Measurements from ENCODE around the gene STON1. TPM values are rescaled to one million over a fixed set of nuclear protein-coding genes. Genes with fewer than 3 reads are reported as not detected.
A peak's percentile ranks its signal among the peaks of the same experiment; 100 is the strongest.
"Not testable (repeated sequence)": the region's sequence is repeated elsewhere in the genome, so short reads cannot be mapped to it uniquely, and the experiment has no call there.

Gene STON1
- total RNA-seq, 4 donors from 2014 or later: 21.4 to 39.2 (median 27.1) TPM

- Histone ChIP-seq H3K36me3 (no peaks in the 10 kb centered on the region), H3K4me1 (peaks cover 0 to 13% (median 1%) of the 10 kb centered on the region in 4 donors), H3K27ac (peak overlapping the region in 1 of 4 donors; percentile 30), H3K4me3 (no peak overlapping the region), H3K27me3 (no peaks in the 10 kb centered on the region), H3K9me3 (no peaks in the 10 kb centered on the region)
- 76 to 93% methylated on average over 3 to 4 of the region's 4 CpGs for WGBS, 2 donors (ENCODE audit: low coverage in 1 of 2)
- in situ Hi-C loops (cut with MboI; ENCODE audit: low pct_ligation_motif_present in 1 of 4, low pct_unique_long_range_greater_than_20kb in 1 of 4, low sequenced_read_pairs in 3 of 4) (no loop called here), intact Hi-C loops (cut with DNase I; ENCODE audit: low total_unique reads) (no loop called here)
- TF ChIP-seq POLR2AphosphoS5 (IDR thresholded peaks at IDR 0.05) (no peak), CTCF (IDR thresholded peaks at IDR 0.05) (no peak), EP300 (IDR thresholded peaks at IDR 0.05; ENCODE audit: low read depth) (no peak), POLR2A (IDR thresholded peaks at IDR 0.05) (no peak)
- no peak for DNase-seq
These were observed 21.6 kb downstream of the STON1 start for GRCh38 chr2:48551548-48551947.

GRCh38 chr2:48555071-48555470, 25.1 kb downstream of the STON1 start:
- H3K27ac ChIP-seq; H3K36me3 ChIP-seq; DNase-seq; H3K4me3 ChIP-seq; in situ Hi-C loops (cut with MboI; ENCODE audit: low pct_ligation_motif_present in 1 of 4, low pct_unique_long_range_greater_than_20kb in 1 of 4, low sequenced_read_pairs in 3 of 4); H3K9me3 ChIP-seq; intact Hi-C loops (cut with DNase I; ENCODE audit: low total_unique reads); H3K4me1 ChIP-seq; H3K27me3 ChIP-seq: not testable (repeated sequence)
- WGBS, 2 donors (ENCODE audit: low coverage in 1 of 2): 100% methylated on average over 7 of the region's 21 CpGs; no CpG with 5 or more reads in 1 of the 2 donors

DNA sequence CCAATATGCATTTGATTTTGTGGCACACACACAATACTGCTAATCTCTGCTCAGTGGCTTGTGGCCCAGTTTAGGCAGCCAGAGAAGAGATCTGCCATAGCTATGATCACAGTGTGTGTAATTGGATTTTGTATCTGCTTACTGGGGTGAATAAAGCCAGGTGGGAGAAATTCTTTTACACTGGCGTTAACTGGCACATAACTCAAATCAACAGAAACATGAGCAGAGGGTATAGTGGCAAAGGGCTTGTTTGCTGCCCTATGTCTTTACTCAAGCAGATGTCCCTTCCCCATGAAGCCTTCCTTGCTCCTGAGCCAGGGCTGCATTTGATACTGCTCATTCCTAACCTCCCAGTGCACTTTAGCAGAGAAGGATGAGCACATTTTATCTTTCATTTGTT, 28.5 kb downstream of the STON1 start:
- H3K27me3 ChIP-seq: no peaks in the 10 kb centered on the region
- DNase-seq: no peak
- H3K4me3 ChIP-seq: no peak overlapping the region
- in situ Hi-C loops (cut with MboI; ENCODE audit: low pct_ligation_motif_present in 1 of 4, low pct_unique_long_range_greater_than_20kb in 1 of 4, low sequenced_read_pairs in 3 of 4) (no loop called here), intact Hi-C loops (cut with DNase I; ENCODE audit: low total_unique reads) (no loop called here)
- no peak overlapping the region for H3K27ac ChIP-seq
- peaks cover 0 to 4% (median 0%) of the 10 kb centered on the region in 4 donors for H3K4me1 ChIP-seq
- H3K9me3 ChIP-seq: no peaks in the 10 kb centered on the region
- H3K36me3 ChIP-seq: no peaks in the 10 kb centered on the region
- TF ChIP-seq POLR2AphosphoS5 (IDR thresholded peaks at IDR 0.05) (no peak), POLR2A (IDR thresholded peaks at IDR 0.05) (no peak), CTCF (IDR thresholded peaks at IDR 0.05) (no peak), EP300 (IDR thresholded peaks at IDR 0.05; ENCODE audit: low read depth) (no peak)
- WGBS, 2 donors (ENCODE audit: low coverage in 1 of 2): 88% methylated on average over 1 of the region's 1 CpG; no CpG with 5 or more reads in 1 of the 2 donors

GRCh38 chr2:48560546-48561209, 30.7 kb downstream of the STON1 start:
- Histone ChIP-seq H3K9me3 (no peaks in the 10 kb centered on the region), H3K27me3 (no peaks in the 10 kb centered on the region), H3K4me3 (no peak overlapping the region), H3K36me3 (no peaks in the 10 kb centered on the region), H3K27ac (no peak overlapping the region), H3K4me1 (peaks cover 0 to 4% (median 0%) of the 10 kb centered on the region in 4 donors)
- no peak for DNase-seq
- WGBS, 2 donors (ENCODE audit: low coverage in 1 of 2): 72 to 88% methylated on average over 1 to 5 of the region's 5 CpGs
- in situ Hi-C loops (cut with MboI; ENCODE audit: low pct_ligation_motif_present in 1 of 4, low pct_unique_long_range_greater_than_20kb in 1 of 4, low sequenced_read_pairs in 3 of 4) (no loop called here), intact Hi-C loops (cut with DNase I; ENCODE audit: low total_unique reads) (no loop called here)
- TF ChIP-seq CTCF (IDR thresholded peaks at IDR 0.05): no peak
- TF ChIP-seq POLR2AphosphoS5 (IDR thresholded peaks at IDR 0.05): no peak
- no peak for TF ChIP-seq POLR2A (IDR thresholded peaks at IDR 0.05)
- TF ChIP-seq EP300 (IDR thresholded peaks at IDR 0.05; ENCODE audit: low read depth): no peak

DNA sequence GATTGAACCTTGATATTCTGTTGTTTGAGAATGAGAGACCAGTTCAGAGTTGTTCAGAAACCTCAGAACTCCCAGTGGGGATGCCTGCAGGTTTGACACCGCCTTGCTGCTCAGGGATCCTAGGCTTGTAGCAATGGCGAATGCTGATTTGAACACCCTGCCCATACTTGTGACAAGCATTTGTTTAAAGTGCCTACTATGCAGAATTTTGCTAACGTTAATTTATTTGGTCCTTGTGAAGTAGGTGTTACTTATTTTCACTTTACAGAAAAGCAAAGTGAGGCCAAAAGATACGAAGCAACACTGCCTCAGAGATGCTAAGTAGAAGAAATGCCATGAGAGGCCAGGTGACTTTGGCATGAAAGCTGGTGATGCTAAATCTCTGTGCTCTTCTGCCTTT, 32.3 kb downstream of the STON1 start:
- Histone ChIP-seq H3K9me3 (no peaks in the 10 kb centered on the region), H3K36me3 (no peaks in the 10 kb centered on the region), H3K4me3 (no peak overlapping the region), H3K27me3 (no peaks in the 10 kb centered on the region), H3K4me1 (peaks cover 0 to 10% (median 1%) of the 10 kb centered on the region in 4 donors), H3K27ac (no peak overlapping the region)
- intact Hi-C loops (cut with DNase I; ENCODE audit: low total_unique reads) (no loop called here), in situ Hi-C loops (cut with MboI; ENCODE audit: low pct_ligation_motif_present in 1 of 4, low pct_unique_long_range_greater_than_20kb in 1 of 4, low sequenced_read_pairs in 3 of 4) (no loop called here)
- no peak for DNase-seq
- WGBS, 2 donors (ENCODE audit: low coverage in 1 of 2): 90 to 94% methylated on average over 4 of the region's 4 CpGs
- TF ChIP-seq POLR2AphosphoS5 (IDR thresholded peaks at IDR 0.05) (no peak), EP300 (IDR thresholded peaks at IDR 0.05; ENCODE audit: low read depth) (no peak), CTCF (IDR thresholded peaks at IDR 0.05) (no peak), POLR2A (IDR thresholded peaks at IDR 0.05) (no peak)

All from transverse colon (tissue), 4 donors.